Omental fat pad (tissue), 4 donors: ENCODE measurements around the gene SLC15A1. TPM values are rescaled to one million over a fixed set of nuclear protein-coding genes. Genes with fewer than 3 reads are reported as not detected.

Experiments
- ATAC-seq: fragments of 150-250 bp; one replicate; pipeline ENCODE4 v1.9.1; 2016; ENCODE audit warnings: mild to moderate bottlenecking, moderate library complexity; ENCODE audit not compliant: low FRiP score
- DNase-seq: peaks from one replicate; pipeline ENCODE4 v3.0.0-alpha.2; 2019; ENCODE audit warnings: low spot score
- total RNA-seq, 4 donors: library from RNA; depleted of rRNA; stranded (reverse); fragments of >200 nt; gene quantifications; one replicate each; pipeline ENCODE4 v1.1.0, GENCODE V29; 2016
- TF ChIP-seq, protein P1 (sequence below), 3 donors: fragments of 450-650 bp; IDR thresholded peaks; one replicate each; pipeline ENCODE4 v1.5.1; 2016 to 2017; ENCODE audit warnings: antibody characterized with exemption in 3 of 3, mild to moderate bottlenecking in 3 of 3, moderate library complexity in 2 of 3

Gene SLC15A1
- total RNA-seq, 4 donors from 2014 or later: 0.25 to 0.48 TPM; not detected in 2

DNA sequence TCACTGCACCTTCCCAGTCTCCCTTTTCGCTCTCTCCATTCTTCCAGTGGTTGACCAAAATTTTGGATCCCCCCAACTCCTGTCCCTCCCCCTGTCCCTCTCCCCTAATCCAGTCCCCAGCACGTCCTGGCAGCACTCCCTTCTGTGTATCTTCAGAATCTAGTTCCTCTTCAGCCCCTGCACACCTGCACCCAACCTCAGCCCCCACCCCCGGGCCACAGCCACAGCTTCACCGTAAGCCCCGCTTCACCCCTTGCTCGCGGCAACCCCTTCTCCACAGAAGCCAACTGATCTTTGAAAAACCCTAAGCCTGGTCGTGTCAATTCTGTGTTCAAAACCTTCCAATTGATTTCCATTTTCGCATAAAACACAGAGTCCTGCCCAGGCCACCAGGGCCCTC, 35.5 kb upstream of the SLC15A1 start:
- no peak for DNase-seq
- TF ChIP-seq, protein P1, sequence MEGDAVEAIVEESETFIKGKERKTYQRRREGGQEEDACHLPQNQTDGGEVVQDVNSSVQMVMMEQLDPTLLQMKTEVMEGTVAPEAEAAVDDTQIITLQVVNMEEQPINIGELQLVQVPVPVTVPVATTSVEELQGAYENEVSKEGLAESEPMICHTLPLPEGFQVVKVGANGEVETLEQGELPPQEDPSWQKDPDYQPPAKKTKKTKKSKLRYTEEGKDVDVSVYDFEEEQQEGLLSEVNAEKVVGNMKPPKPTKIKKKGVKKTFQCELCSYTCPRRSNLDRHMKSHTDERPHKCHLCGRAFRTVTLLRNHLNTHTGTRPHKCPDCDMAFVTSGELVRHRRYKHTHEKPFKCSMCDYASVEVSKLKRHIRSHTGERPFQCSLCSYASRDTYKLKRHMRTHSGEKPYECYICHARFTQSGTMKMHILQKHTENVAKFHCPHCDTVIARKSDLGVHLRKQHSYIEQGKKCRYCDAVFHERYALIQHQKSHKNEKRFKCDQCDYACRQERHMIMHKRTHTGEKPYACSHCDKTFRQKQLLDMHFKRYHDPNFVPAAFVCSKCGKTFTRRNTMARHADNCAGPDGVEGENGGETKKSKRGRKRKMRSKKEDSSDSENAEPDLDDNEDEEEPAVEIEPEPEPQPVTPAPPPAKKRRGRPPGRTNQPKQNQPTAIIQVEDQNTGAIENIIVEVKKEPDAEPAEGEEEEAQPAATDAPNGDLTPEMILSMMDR (IDR thresholded peaks at IDR 0.05): no peak
- no peak for ATAC-seq

DNA sequence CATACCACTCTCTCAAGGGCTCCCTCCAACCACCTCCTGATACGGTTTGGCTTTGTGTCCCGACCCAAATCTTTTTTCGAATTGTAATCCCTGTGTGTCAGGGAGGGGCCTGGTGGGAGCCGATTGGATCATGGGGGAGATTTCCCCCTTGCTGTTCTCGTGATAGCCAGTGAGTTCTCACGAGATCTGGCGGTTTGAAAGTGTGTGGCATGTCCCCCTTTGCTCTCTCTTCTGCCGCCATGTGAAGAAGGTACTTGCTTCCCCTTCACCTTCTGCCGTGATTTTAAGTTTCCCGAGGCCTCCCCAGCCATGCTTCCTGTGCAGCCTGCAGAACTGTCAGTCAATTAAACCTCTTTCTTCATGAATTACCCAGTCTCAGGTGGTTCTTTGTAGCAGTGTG, 34.7 kb upstream of the SLC15A1 start:
- TF ChIP-seq, protein P1 (IDR thresholded peaks at IDR 0.05): no peak
- no peak for DNase-seq
- ATAC-seq: no peak

DNA sequence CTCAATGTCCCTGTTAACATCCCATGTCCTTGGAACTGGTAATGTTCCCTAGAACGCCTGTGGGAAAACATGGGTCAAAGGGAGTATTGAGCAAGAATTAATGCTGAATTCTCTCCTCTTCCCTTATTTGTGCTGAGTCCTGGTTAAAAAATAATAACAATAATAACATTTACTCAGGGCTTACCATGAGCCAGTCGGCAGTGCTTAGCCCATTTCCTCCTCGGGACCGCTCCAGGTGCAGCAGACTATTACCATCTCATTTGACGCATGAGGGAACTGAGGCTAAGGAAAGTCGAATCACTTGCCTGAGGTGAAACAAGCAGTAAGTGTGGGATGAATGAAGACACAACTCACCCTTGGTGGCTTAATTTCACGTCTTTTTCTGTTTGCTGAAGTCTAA, 33.6 kb upstream of the SLC15A1 start:
- TF ChIP-seq, protein P1 (IDR thresholded peaks at IDR 0.05): no peak
- no peak for DNase-seq
- ATAC-seq: no peak

DNA sequence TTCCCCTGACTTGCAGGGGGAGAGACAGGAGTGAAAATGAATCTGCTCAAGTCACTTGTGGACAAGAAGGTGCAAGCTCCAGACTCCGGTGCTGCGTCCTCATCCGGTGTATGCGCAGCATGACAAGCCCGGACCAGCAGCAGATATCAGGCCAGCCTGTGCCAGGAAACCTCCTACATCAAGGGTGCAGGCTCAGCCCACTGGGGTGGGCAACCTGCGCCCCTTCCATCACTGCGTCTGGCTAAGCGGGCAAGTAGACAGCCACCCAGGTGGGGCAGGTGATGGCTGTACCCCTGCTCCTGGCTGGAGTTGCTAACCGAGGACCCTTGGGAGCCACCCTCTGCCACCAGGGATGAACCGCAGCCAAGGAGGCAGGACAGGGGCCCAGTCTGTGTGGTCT, 32.9 kb upstream of the SLC15A1 start:
- no peak for DNase-seq
- TF ChIP-seq, protein P1 (IDR thresholded peaks at IDR 0.05): no peak
- no peak for ATAC-seq

DNA sequence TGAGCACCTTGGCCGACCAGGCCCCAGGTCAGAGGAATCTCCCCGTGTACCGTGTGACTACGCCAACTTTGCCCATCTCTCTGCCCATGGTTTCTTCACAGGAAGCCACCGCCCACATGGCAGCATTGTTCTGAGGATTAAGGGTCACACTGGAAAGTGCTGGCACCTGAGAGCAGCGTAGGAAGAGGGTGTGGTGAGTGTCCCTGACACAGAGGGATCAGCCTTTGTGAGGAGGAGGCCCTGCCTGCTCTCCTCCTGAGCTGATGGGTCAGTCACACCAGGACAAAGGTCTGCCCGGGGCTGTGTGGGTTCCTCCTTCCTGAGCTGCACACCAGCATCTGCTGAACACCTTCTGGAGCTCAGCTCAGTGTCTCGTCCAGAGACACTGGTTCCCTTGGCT, 32.2 kb upstream of the SLC15A1 start:
- DNase-seq (no peak), ATAC-seq (no peak)
- TF ChIP-seq, protein P1 (IDR thresholded peaks at IDR 0.05): no peak

DNA sequence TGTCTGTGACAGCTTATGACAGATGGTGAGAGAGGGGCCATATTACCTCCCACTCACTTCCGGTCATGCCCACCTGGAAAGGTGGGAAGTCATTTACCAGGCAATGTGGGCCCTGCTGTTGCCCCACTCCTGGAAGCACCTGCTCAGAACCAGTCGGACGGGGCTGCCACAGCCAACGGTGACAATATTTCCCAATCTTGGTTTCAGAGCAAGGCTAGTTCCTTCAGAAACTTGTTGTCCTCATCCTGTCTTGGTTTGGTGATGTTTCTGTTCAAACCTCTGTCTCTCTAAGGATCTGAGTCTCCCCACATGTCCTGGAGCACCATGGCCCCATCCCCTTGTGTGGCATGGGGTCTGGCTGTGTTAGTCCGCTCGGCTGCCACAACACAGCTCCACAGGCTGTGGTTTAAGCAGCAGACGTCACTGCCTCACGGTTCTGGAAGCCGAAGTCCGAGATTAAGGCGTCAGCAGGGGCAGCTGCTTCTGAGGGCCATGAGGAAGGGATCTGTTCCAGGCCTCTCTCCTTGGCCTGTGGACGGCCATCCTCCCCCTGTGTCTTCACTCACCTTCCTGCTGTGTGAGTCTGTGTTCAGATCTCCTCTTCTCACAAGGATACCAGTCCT, 31.5 kb upstream of the SLC15A1 start:
- TF ChIP-seq, protein P1 (IDR thresholded peaks at IDR 0.05): no peak
- ATAC-seq (no peak), DNase-seq (no peak)

DNA sequence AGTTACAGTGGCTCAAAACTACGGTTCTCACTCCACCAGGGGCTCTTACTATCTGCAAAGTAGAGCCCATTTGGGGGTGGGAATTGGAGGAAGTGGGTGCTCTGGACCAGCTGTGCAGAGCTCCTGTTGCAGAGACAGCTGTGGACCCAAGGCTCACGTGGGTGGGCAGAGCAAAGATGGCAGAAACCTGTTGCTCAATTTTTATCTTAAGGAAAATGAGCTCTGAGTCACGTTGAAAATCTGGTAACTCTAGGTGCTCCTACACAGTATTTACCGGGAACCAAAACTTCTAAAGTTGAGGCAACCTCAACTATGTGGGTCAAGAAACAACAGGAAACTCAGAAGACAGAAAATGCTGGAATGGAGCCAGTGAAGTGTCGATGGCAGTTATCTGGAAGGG, 30.2 kb upstream of the SLC15A1 start:
- ATAC-seq (no peak), DNase-seq (no peak)
- TF ChIP-seq, protein P1 (IDR thresholded peaks at IDR 0.05): no peak
